ENCODE measurements around the gene SPTB.

SPTB gene

DNA sequence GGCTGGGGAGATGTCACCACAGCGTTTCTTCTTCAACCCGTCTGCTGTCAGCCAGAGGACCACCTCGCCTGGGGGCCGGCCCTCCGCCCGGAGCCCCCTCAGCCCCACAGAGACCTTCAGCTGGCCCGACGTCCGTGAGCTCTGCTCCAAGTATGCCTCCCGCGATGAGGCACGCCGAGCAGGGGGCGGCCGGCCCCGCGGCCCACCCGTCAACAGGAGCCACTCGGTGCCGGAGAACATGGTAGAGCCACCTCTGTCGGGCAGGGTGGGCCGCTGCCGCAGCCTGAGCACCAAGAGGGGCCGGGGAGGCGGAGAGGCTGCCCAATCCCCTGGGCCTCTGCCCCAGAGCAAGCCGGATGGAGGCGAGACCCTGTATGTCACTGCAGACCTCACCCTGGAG is 136.6 kb downstream of the SPTB start:
- no peak for DNase-seq

DNA sequence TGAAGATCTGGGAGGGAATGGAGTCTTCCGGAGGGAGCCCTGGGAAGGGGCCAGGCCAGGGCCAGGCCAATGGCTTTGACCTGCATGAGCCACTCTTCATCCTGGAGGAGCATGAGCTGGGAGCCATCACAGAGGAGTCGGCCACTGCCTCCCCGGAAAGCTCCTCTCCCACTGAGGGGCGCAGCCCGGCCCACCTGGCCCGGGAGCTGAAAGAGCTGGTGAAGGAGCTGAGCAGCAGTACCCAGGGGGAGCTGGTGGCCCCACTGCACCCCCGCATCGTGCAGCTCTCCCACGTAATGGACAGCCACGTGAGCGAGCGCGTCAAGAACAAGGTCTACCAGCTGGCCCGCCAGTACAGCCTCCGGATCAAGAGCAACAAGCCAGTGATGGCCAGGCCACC is 137.7 kb downstream of the SPTB start:
- DNase-seq: no peak

DNA sequence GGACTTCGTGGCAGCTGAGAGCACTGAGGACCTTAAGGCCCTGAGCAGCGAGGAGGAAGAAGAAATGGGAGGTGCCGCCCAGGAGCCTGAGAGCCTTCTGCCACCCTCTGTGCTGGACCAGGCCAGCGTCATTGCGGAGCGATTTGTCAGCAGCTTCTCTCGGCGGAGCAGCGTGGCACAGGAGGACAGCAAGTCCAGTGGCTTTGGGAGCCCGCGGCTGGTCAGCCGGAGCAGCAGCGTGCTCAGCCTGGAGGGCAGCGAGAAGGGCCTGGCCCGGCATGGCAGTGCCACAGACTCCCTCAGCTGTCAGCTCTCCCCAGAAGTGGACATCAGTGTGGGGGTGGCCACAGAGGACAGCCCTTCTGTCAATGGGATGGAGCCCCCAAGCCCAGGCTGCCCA is 138.5 kb downstream of the SPTB start:
- DNase-seq: no peak

DNA sequence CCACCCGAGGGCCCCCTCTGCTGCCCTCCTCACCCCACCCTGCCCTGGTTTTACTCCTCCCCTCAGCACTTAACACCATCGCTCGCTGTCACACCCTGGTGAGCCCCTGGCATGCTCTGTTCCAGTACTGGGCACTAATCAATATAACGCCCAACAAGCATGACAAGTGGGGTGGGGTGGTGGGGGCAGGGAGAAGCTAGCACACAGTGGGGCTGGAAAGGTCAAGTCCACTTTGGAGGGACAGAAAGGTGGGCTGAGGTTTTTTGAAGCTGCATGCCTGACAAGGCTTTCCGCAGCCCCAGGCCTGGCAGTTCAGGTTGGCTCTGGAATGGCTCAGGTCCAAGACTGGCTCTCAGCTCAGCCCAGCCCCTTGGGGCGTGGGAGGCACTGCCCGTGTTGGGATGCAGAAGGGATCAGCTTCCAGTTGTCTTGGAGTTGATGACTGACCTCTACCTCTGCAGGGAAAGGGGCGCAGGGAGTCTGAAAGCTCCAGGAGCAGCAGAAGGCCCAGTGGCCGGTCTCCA is 141.4 kb downstream of the SPTB start:
- DNase-seq: no peak

DNA sequence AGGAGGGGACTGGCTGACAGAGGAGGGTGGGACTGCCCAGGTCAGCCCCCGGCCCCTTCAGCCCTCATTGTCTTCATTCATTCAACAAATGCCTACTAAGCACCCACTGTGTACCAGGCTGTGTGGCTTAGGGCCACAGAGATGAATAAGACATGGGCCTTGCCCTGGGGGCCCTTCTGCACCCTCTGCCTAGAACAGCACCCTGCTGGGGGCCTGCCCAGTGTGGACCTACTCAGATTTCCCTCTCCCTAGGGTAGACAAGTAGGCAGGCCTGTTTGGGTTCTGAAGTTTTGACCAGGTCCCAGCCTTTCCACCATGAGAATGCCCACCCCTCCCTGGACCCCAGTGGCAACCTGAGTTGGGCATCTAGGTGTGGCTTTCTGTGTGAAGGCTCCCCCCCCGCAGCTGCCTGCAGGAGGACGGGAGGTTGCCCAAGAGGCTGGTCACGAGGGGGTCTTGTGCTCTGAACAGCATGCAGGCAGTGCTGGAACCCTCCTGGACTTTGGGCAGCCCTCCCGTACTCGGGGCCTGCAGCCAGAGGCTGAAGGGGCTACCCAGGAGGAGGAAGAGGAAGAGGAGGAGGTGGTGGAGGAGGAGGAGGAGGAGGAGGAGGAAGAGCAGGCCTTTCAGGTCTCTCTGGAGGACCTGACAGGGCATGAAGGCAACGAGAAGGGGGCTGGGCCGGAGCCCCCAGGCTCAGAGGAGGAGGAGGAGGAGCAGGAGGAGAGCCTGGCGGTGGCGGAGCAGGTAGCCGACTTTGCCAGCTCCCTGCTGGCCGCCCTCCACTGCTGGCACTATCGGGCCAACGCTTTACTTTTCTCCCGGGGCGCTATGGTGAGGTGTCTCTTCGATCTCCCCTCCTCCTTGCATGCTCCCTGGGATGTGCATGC is 142.1 kb downstream of the SPTB start:
- DNase-seq: no peak

DNA sequence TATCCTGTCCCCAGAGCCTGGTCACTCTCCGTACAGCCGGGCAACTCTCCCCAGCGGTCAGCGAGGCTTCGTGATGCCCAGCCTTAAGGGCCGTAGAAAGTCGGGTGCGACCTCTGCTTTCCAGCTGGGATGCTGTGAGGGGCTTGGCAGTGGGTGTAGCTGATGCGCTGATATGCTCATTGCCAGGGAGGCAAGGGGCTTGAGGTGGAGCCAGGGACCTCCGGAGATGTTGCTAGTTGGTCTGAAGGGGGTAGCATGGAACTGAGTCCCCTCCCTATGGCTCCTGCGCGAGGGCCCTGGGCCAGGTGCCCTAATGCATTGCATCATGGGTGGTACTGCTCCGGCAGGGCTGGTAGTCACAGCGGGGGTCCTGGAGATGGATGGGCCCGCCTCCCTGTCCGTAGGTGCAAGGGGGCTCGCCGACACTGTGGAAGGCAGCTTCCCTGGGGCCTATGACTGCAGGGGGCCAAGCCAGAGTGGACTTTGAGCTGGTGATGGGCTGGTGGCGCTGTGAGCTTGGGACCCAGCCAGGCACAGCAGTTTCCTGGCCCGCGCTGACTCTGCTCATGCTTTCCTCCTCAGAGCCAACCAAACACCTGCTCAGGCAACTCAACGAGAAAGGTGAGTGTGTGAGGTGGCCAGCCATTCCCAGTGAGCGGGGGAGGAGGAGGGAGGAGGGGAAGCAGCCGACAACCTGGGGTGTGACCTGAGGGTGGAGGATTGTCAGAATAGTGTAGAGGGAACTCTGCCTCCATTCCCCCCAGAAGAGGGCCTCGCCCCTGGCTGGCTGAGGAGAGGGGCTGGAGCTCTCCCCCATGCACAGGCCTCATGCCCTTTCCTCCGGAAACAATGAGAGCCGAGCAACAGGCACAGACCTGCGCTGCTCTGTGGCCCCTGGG is 143.2 kb downstream of the SPTB start:
- DNase-seq: no peak

DNA sequence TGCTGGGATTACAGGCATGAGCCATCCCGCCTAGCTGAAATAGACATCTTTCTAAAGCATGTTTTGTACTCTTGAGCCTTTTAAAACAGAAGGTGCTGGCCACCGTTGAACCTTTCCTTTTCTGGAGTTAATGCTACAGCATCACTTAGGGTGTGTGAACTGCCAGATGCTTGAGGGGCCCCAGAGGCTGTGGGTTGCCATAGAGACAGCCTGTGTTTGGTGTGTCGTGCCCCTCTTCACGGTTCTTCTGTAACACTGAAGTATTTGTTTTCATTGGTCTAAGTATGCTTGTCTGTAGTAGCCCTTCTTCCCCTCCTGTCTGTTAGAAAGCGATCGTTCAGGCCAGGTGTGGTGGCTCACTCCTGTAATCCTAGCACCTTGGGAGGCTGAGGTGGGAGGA is 144.7 kb downstream of the SPTB start:
- DNase-seq: no peak

DNA sequence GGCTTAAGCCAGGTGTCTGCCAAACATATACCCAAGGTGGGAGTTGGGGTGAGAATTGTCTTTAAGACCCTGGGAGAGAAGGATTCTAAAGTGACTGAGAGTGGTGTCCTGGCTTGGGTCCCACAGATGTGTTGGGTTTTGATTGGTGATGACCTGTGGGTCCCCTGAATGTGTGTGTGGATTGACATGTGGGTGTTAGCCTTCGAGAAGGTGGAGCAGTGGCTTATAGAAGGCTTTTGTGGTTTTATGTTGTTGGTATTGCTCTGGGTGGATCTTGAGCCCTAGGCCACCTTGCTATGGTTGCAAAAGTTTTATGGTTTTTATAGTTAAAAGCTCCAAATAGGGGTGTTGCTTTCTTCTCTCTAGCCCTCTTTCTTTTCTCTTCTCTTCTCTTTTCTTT is 145.8 kb downstream of the SPTB start:
- no peak for DNase-seq

DNA sequence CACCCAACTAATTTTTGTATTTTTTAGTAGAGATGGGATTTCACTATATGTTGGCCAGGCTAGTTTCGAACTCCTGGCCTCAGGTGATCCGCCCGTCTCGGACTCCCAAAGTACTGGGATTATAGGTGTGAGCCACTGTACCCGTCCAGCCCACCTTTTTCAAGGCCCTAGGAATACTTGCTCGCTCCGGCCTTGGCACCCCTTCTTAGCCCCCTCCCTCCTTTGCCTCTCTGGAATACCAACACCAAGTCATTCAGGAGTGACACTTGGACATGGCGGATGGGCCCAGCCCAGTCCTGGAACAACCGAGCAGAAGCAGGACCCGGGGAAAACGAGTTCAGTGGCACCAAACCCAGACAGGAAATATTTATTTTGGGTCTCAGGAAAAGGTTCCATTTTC is 146.4 kb downstream of the SPTB start:
- no peak for DNase-seq

DNA sequence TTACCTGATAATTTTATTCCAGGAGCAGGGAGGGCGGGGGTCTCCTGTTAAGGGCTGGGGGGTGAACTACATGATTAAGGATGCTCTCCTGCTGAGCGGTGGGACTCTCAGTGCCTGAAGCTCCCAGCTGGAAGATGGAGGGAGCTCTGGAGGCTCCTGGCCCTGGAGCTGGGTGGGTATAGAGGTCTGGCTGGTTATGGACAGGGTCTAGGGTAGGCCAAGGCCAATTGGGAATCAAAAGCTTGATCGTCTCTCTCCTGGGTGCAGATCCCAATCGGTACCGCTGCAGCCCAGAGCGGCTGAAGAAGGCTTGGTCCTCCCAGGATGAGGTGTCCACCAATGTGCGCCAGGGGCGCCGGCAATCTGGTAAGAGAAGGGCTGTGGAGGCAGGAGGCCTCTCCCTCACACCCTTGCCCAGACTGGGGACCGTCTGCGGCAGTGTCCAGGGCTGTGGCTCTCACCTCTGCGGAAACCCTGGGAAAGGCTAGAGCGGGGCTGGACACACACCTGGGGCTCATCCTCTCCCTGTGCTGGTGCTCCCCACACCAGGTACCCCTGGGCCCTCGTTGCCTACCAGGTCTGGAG is 147.1 kb downstream of the SPTB start:
- DNase-seq: no peak

DNA sequence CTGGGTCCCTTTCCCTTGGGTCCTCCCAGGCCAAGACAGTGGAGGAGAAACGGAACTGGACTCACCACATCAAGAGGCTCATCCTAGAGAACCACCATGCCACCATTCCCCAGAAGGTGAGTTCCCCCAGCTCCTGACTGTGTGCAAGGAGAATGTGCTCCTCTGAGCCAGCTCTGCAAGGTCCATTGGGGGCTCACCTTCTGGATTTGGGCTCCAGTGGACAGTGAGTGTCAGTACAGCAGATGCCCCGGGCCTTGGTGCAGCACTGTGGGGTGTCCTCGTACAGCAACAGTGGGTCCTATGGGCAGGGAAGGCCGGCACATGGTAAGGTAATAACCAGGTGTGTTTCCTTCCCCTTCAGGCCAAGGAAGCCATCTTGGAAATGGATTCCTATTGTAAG is 147.6 kb downstream of the SPTB start:
- no peak for DNase-seq

DNA sequence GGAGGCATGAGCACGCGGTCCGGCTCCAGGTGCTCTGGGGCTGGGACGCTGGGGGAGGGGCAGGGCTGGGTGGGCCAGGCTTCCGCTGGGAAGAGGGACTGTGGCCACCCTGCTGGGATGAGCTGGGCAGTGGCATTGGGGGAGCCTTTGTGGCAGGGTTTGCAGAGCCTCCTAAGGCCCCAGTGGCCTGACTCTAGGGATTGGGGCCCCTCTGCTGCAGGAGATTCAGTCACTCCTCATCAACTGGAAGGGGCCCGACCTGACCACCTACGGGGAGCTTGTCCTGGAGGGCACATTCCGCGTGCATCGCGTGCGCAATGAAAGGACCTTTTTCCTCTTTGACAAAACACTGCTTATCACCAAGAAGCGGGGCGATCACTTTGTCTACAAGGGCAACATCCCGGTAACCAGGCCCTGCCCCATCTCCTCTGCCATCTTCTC is 148.5 kb downstream of the SPTB start:
- DNase-seq: no peak

DNA sequence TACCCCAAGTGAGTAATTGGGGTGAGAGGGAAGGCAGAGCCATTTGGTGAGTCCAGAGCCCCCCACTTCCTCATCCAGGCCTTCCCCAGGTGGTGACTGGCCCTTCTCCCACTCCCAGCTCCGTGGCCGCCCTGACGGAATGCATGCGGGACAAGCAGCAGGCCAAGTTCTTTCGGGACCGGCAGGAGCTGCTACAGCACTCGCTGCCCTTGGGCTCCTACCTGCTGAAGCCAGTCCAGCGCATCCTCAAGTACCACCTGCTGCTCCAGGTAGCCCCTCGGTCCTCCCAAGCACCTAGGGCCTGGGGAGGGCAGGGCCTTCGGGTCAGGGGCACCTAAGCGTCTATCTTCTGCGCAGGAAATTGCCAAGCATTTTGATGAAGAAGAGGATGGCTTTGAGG is 149.0 kb downstream of the SPTB start:
- DNase-seq: no peak

DNA sequence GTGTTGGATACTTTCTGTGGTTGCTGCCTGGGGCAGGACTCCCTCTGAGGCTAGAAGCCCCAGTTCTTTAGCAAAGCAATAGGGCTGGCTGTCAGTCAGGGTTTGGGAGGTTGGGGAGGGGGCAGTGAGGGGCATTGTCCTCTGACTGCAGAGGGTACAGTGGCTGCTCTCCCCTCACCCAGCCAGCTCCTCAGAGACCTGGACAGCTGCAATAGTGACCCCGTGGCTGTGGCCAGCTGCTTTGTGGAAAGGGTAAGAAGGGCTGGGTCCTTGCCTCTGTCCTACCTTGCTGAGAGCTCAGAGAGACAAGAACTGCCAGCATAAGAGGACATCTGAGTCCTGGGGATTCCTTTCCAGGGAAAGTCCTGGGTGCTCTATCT is 149.7 kb downstream of the SPTB start:
- no peak for DNase-seq

DNA sequence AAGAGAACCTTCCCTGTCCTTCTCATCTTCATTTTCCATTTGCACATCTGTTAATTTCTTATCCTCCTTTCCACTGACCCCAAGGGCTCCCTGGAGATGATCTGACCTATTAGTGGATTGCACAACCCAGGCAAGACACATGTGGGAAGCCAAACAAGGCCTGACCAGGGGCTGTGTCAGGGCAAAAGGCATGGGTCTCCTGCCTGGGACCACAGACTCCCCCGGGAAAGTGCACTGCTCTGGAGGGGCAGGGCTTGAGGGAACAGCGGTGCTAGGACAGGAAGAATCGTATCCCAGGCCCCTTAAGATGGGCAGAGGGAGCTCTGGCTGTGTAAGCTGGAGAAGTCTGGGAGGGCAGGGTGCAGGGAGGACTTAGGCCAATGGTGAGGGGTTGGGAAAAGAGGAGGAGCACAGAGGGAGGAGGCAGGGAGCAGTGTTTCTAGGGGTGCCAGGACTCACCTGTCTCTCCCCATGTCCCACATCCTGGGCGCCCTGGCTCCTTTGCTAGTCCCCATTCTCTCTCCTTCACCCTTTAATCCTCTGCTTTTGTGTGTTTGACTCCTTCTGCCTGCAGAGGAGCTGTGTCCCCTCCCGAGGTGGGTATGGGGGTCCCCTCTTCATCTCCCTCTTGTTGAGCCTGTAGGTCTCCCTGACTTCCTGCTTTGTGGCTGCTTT is 150.2 kb downstream of the SPTB start:
- no peak for DNase-seq

DNA sequence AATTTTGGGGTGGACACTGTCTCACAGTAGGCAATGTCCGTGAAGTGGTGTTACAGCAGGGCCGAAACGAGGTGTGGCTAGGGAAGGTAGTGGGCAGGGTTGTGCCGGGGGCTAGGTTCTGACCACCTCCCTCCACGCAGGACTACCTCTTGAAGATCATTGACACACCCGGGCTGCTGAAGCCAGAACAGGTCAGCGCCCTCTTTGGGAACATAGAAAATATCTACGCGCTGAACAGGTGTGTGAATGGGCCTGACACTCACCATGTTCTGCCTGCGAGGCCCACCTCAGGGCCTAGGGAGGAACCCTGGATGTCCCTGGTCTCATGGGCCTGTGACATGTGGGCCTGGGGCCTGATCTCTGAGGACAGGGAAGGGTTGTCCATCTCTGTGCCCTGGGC is 150.9 kb downstream of the SPTB start:
- DNase-seq: no peak

DNA sequence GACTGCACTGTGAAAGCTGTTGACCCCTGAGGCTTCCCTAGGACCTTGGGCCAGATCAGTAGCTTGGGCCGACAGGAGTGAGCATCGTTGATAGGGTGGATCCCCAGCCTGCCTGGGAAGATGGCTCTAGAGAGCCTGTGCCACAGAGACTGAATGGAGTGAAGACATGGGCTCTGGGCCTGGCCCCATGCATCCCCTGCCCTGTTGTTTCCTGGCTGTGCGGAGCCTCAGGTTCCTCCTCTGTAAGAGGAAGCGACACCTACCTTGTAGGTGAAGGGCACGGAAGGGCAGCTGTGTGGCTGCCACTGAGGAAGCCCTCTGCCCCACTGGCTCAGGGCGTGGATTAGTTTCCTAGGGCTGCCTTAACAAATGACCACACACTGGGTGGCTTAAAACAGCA is 151.6 kb downstream of the SPTB start:
- DNase-seq: no peak

DNA sequence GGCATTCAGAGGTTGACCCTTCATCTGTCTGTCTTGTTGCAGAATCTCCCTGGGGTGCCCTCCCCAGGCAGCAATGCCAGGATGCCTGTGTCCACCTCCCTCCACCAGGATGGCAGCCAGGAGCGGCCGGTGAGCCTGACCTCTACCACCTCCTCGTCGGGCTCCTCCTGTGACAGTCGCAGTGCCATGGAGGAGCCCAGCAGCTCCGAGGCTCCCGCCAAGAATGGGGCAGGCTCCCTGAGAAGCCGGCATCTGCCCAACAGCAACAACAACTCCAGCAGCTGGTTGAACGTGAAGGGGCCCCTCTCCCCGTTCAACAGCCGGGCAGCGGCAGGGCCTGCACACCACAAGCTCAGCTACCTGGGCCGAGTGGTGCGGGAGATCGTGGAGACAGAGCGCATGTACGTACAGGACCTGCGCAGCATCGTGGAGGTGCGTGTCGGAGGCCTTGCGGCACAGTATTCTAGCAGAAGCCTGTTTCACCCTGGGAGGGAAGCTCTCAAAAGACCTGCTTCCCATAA is 152.1 kb downstream of the SPTB start:
- DNase-seq: no peak

DNA sequence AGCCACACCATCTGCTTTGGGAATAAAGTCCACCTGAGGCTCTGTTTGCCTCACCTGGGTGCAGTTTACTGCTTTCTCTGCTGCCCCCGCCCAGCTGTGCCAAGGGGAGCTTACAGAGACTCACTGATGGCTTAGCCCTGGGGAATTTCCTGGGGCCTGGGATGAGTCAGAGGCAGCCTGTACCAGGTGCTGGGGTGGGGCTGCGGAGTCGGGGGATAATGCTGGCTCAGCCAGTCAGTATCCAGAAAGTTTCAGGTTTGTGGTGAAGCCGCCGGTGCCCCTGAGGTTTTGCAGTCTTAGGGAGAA is 153.2 kb downstream of the SPTB start:
- DNase-seq: peak; percentile 75

DNA sequence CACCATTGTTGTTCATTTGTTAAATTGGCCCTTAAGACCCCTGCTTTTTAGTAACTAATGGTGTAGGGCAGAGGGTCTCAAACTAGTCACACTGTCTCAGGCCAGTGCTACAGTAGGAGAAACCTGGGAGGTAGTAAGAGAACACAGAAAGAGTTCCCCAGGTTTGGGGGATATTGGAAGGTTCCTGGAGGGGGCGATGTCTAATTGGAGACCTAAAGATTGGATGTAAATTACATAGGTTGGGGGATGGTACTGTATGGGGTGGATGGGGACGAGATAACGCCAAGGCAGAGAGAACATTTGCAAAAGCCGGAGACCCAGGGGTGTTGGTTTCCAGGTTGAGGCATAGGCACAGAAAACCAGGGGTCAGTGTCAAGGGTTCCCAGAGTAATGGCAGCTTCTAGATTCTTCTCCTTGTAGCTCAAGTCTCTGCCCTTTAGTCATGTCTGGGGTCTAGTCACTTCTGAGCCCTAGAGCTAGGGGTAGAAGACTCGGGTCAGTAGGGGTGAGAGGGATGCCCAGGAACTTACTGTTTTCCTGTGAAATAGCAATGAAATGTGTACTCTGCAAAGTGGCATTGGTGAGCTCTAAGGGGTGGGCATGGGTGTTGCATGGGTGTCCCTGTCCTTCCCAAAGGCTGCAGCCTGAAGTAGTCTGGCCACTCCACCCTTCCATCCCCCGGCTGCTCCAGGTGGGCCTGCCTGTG is 153.7 kb downstream of the SPTB start:
- DNase-seq: no peak

DNA sequence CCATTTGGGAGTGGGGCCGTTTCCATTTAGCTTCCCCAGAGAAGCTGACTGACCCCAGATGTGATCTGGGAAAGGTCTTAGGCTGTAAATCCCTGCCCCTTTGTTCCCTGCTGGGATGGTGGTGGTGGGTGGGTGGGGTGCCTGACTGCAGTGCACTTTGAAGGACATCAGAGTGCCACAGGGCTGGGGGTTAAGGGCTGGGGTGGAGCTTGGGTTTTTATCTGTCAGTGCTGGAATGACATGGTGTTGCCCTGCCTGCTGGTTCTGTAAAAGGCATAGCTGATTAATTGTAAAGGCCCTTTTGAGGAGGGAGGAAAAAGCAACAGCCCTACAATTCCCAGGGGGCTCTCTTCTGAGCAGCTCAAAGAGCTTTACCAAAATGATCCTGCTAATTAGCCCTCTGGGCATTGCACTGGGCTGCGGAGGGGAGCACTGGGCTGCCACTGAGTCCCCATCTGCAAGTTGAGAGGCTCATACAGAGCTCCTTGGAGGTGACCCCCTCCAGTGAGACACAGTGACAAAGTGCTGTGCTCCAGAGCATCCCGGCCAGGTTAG is 154.4 kb downstream of the SPTB start:
- no peak for DNase-seq

DNA sequence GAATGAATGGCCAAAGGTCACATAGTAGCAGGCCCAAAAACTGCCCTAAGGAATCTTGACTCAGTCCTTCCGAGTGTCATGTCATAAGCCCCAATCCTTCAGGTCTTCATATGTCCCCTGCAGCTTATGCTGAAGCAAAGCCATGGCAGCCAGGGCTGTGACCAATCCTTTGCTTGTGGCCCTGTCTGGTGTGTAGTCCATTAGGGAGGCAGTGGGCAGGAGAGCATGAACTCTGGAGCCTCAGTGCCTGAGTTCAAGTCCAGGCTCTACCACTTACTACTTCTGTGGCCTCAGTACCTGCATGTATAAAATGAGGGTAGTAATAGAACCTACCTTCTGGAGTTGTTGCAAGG is 155.2 kb downstream of the SPTB start:
- DNase-seq: no peak

Data from stimulated activated naive CD4-positive, alpha-beta T cell treated with Interleukin-2 at 50 U/mL for 16 hours (primary cell).